Kidney epithelial cell (primary cell): Measurements from ENCODE around the gene COLEC12. TPM values are rescaled to one million over a fixed set of nuclear protein-coding genes. Genes with fewer than 3 reads are reported as not detected.

ENCODE experiments used
- DNase-seq: peaks from one replicate; pipeline ENCODE4 v3.0.0-alpha.2; 2010; ENCODE audit warnings: low read depth
- H3K27me3 ChIP-seq: 2 replicates; pipeline ENCODE4 v1.6.0; 2011; ENCODE audit warnings: low read length; ENCODE audit not compliant: control insufficient read depth, insufficient read depth
- H3K36me3 ChIP-seq: 2 replicates; pipeline ENCODE4 v1.5.1; 2011; ENCODE audit warnings: low read length; ENCODE audit not compliant: control insufficient read depth, insufficient read depth
- H3K4me3 ChIP-seq: 2 replicates; pipeline ENCODE4 v1.5.1; 2011; ENCODE audit warnings: low read depth, mild to moderate bottlenecking, control low read depth, low read length
- CTCF ChIP-seq: IDR thresholded peaks from 2 replicates; pipeline ENCODE4 v1.5.1; 2011; ENCODE audit warnings: mild to moderate bottlenecking, moderate library complexity, low read length, control low read depth, inconsistent platforms; ENCODE audit not compliant: insufficient read depth, poor library complexity, severe bottlenecking
- total RNA-seq: library from RNA; depleted of rRNA; stranded (reverse); fragments of >200 nt; gene quantifications from 2 replicates; pipeline ENCODE4 v1.2.3, GENCODE V29; 2015

The COLEC12 gene
- total RNA-seq, 1 donor from 2014 or later, result 1.2 TPM

GRCh38 chr18:355678-356077 is 144.8 kb downstream of the COLEC12 start:
- no peak for TF ChIP-seq CTCF
- Histone ChIP-seq H3K4me3 (no peak overlapping the region), H3K36me3 (no peaks in the 10 kb centered on the region), H3K27me3 (no peaks in the 10 kb centered on the region)
- DNase-seq, result no peak

GRCh38 chr18:354471-354870 is 146.0 kb downstream of the COLEC12 start:
- Histone ChIP-seq H3K4me3 (no peak overlapping the region), H3K27me3 (no peaks in the 10 kb centered on the region), H3K36me3 (no peaks in the 10 kb centered on the region)
- DNase-seq, result no peak
- no peak for TF ChIP-seq CTCF

GRCh38 chr18:354003-354402 is 146.5 kb downstream of the COLEC12 start:
- DNase-seq, result no peak
- no peaks in the 10 kb centered on the region for H3K36me3 ChIP-seq
- no peaks in the 10 kb centered on the region for H3K27me3 ChIP-seq
- no peak for TF ChIP-seq CTCF
- H3K4me3 ChIP-seq, result no peak overlapping the region

GRCh38 chr18:352438-352837 is 148.1 kb downstream of the COLEC12 start:
- DNase-seq, result no peak
- Histone ChIP-seq H3K36me3 (no peaks in the 10 kb centered on the region), H3K4me3 (no peak overlapping the region), H3K27me3 (no peaks in the 10 kb centered on the region)
- no peak for TF ChIP-seq CTCF

- Histone ChIP-seq H3K36me3 (no peaks in the 10 kb centered on the region), H3K27me3 (no peaks in the 10 kb centered on the region), H3K4me3 (no peak overlapping the region)
- no peak for TF ChIP-seq CTCF
- no peak for DNase-seq
Measured at GRCh38 chr18:350953-351572, 149.4 kb downstream of the COLEC12 start.

- no peak for TF ChIP-seq CTCF
- H3K4me3 ChIP-seq, result no peak overlapping the region
- no peaks in the 10 kb centered on the region for H3K27me3 ChIP-seq
- no peaks in the 10 kb centered on the region for H3K36me3 ChIP-seq
- DNase-seq, result no peak
Measured at GRCh38 chr18:346600-346999, 153.9 kb downstream of the COLEC12 start.
